GM23338 (cell line): ENCODE results near the gene PPP4C. TPM values are rescaled to one million over a fixed set of nuclear protein-coding genes. Genes with fewer than 3 reads are reported as not detected.

ENCODE experiments used
- ATAC-seq: fragments of 200-7000 bp; cut with Tn5 transposase; 3 replicates; pipeline ENCODE4 v1.9.1; 2020
- DNase-seq: peaks from one replicate; pipeline ENCODE4 v3.0.0-alpha.2; 2015; ENCODE audit warnings: low spot score
- H2AFZ ChIP-seq: fragments of 200-600 bp; sonication (generic); 2 replicates; pipeline ENCODE4 v1.8.0; 2016; ENCODE audit warnings: antibody characterized with exemption, mild to moderate bottlenecking, moderate library complexity
- H3F3A ChIP-seq: fragments of 200-600 bp; sonication (generic); replicated peaks from 2 replicates; pipeline ENCODE4 v1.8.0; 2017; ENCODE audit warnings: antibody characterized with exemption, mixed run types, low read depth
- H3K27ac ChIP-seq: fragments of 200-600 bp; sonication (generic); 2 replicates; pipeline ENCODE4 v1.6.1; 2016; ENCODE audit warnings: low read depth
- H3K27me3 ChIP-seq: fragments of 200-600 bp; sonication (generic); 2 replicates; pipeline ENCODE4 v1.8.0; 2016; ENCODE audit warnings: mild to moderate bottlenecking, mixed run types, moderate library complexity; ENCODE audit not compliant: insufficient read depth
- H3K36me3 ChIP-seq: fragments of 200-600 bp; sonication (generic); 2 replicates; pipeline ENCODE4 v1.8.0; 2016; ENCODE audit warnings: mild to moderate bottlenecking; ENCODE audit not compliant: insufficient read depth
- H3K4me1 ChIP-seq: fragments of 200-600 bp; sonication (generic); 2 replicates; pipeline ENCODE4 v1.8.0; 2016; ENCODE audit warnings: mild to moderate bottlenecking, moderate library complexity; ENCODE audit not compliant: insufficient read depth
- H3K4me2 ChIP-seq: fragments of 200-600 bp; sonication (generic); 2 replicates; pipeline ENCODE4 v1.7.1; 2017; ENCODE audit warnings: mixed run types
- H3K4me3 ChIP-seq: fragments of 200-600 bp; sonication (generic); 2 replicates; pipeline ENCODE4 v1.6.1; 2016; ENCODE audit warnings: mixed run types
- H3K79me2 ChIP-seq: fragments of 200-600 bp; sonication (generic); replicated peaks from 2 replicates; pipeline ENCODE4 v1.8.0; 2017; ENCODE audit warnings: mild to moderate bottlenecking; ENCODE audit not compliant: insufficient read depth
- H3K9me2 ChIP-seq: fragments of 200-600 bp; sonication (generic); 2 replicates; pipeline ENCODE4 v1.8.0; 2017; ENCODE audit not compliant: insufficient read depth
- H4K20me1 ChIP-seq: fragments of 200-600 bp; sonication (generic); replicated peaks from 2 replicates; pipeline ENCODE4 v1.8.0; 2017; ENCODE audit warnings: mild to moderate bottlenecking; ENCODE audit not compliant: insufficient read depth
- H3K27ac Mint-ChIP-seq: 2 replicates; pipeline ENCODE4 v1.8.0; 2020; ENCODE audit warnings: inconsistent platforms, mild to moderate bottlenecking, moderate library complexity, mixed read lengths
- H3K27me3 Mint-ChIP-seq: 3 replicates; pipeline ENCODE4 v1.8.0; 2022; ENCODE audit warnings: low read depth, mild to moderate bottlenecking, moderate library complexity, mixed read lengths, inconsistent platforms; ENCODE audit not compliant: insufficient read depth, poor library complexity
- H3K36me3 Mint-ChIP-seq: 3 replicates; pipeline ENCODE4 v1.8.0; 2021; ENCODE audit warnings: low read depth, mild to moderate bottlenecking, inconsistent platforms, moderate library complexity, mixed read lengths
- H3K4me1 Mint-ChIP-seq: 3 replicates; pipeline ENCODE4 v1.8.0; 2020; ENCODE audit warnings: mild to moderate bottlenecking, inconsistent platforms, mixed read lengths
- H3K4me3 Mint-ChIP-seq: 3 replicates; pipeline ENCODE4 v1.8.0; 2021; ENCODE audit warnings: moderate library complexity, mild to moderate bottlenecking, inconsistent platforms, mixed read lengths
- H3K9me3 Mint-ChIP-seq: 3 replicates; pipeline ENCODE4 v1.8.0; 2020; ENCODE audit warnings: moderate library complexity, mild to moderate bottlenecking, inconsistent platforms, mixed read lengths
- CTCF ChIP-seq, 2 experiments: fragments of 200-600 bp in 1 of 2; sonication (generic) in 1 of 2; conservative IDR thresholded peaks; 2 replicates each; pipeline versions ENCODE4 v1.5.1 to v1.6.1; 2016 to 2017; ENCODE audit warnings: antibody characterized with exemption in 2 of 2, low read depth in 2 of 2, mild to moderate bottlenecking in 2 of 2, moderate library complexity in 1 of 2
- ETS1 ChIP-seq: IDR thresholded peaks from 2 replicates; pipeline ENCODE4 v1.6.1; 2016; ENCODE audit warnings: antibody characterized with exemption
- JUNB ChIP-seq: IDR thresholded peaks from one replicate; pipeline ENCODE4 v1.6.1; 2016; ENCODE audit warnings: antibody characterized with exemption; ENCODE audit not compliant: unreplicated experiment
- NANOG ChIP-seq: IDR thresholded peaks from 2 replicates; pipeline ENCODE4 v1.6.1; 2016; ENCODE audit warnings: antibody characterized with exemption, borderline replicate concordance
- REST ChIP-seq: IDR thresholded peaks from one replicate; pipeline ENCODE4 v1.6.1; 2018; ENCODE audit warnings: antibody characterized with exemption; ENCODE audit not compliant: unreplicated experiment
- ZNF114 ChIP-seq: fragments of 250-450 bp; sonication (Bioruptor Pico); IDR thresholded peaks from 2 replicates; pipeline ENCODE4 v1.5.0; 2020; ENCODE audit warnings: mild to moderate bottlenecking, moderate library complexity
- ZNF462 ChIP-seq: fragments of 250-450 bp; sonication (Bioruptor Pico); IDR thresholded peaks from 2 replicates; pipeline ENCODE4 v1.5.0; 2020; ENCODE audit warnings: mild to moderate bottlenecking, moderate library complexity
- polyA plus RNA-seq: library from polyadenylated mRNA; unstranded; fragments of >200 nt; fragmentation: Nextera tagmentation; extraction: Ambion mirVana; gene quantifications from 2 replicates; pipeline ENCODE4 v1.2.1, GENCODE V29; 2016
- total RNA-seq: library from RNA; depleted of rRNA; stranded (reverse); fragments of >200 nt; shearing (Covaris generic); gene quantifications from 2 replicates; pipeline ENCODE4 v1.2.3, GENCODE V29; 2014

Gene PPP4C
- total and polyA plus RNA-seq, 2 experiments from 2014 or later = 120 to 170 TPM

- Histone ChIP-seq H3K9me2 (no peaks in the 10 kb centered on the region), H3K4me1 (peaks cover 6% of the 10 kb centered on the region; the same call in 1 of the 2 replicates), H3K79me2 (no peaks in the 10 kb centered on the region; the same call in 1 of the 2 replicates), H3F3A (peaks cover 7% of the 10 kb centered on the region; the same call in 1 of the 2 replicates), H3K4me3 (no peak overlapping the region), H3K4me2 (no peak overlapping the region), H2AFZ (no peak overlapping the region), H4K20me1 (peaks cover 4% of the 10 kb centered on the region; the same call in 1 of the 2 replicates), H3K36me3 (peaks cover under 1% of the 10 kb centered on the region), H3K27me3 (0 out of 2 replicates have a peak, but pooled peaks cover 3% of the 10 kb centered on the region), H3K27ac (peak overlapping the region; percentile 32; the same call in 1 of the 2 replicates)
- Mint-ChIP-seq H3K9me3 (no peaks in the 10 kb centered on the region; the same call in 2 of the 3 replicates), H3K4me3 (no peak overlapping the region), H3K27me3 (peaks cover 19% of the 10 kb centered on the region), H3K27ac (no peak overlapping the region), H3K4me1 (peaks cover 8% of the 10 kb centered on the region; the same call in 2 of the 3 replicates), H3K36me3 (peaks cover 50% of the 10 kb centered on the region)
- TF ChIP-seq ZNF114 (CRISPR knock-in tag) (no peak), NANOG (no peak), REST (no peak), CTCF (conservative IDR thresholded peaks at IDR 0.05; ENCODE audit: low read depth in 2 of 2) (no peak), JUNB (no peak), ETS1 (no peak), ZNF462 (CRISPR knock-in tag) (no peak)
- no peak for DNase-seq
- no peak for ATAC-seq
Observed at GRCh38 chr16:30085820-30086219, 10.0 kb downstream of the PPP4C start.
